K562 (cell line): Measurements from ENCODE around the gene STUM. TPM values are rescaled to one million over a fixed set of nuclear protein-coding genes. Genes with fewer than 3 reads are reported as not detected.

Experiments
- ATAC-seq: fragments of 200-7000 bp; cut with Tn5 transposase; 3 replicates; pipeline ENCODE4 v1.9.1; 2020; ENCODE audit warnings: moderate library complexity
- BruUV-seq: library from RNA; stranded (reverse); fragments of 400-500 nt; replicated peaks from 2 replicates; lab custom pipeline; 2021; lab: Mats Ljungman, UMichigan
- CTCF ChIA-PET: fragments of 300-600 bp; formaldehyde crosslinking; extraction: SDS; loops from one replicate; lab custom pipeline; 2021; ENCODE audit warnings: low intra/inter-chr PET ratio; lab: Yijun Ruan, JAX
- POLR2A ChIA-PET: fragments of 300-600, 350-650 bp; sonication (Branson Sonifier 250); formaldehyde crosslinking; extraction: SDS; loops from one replicate; lab custom pipeline; 2021; ENCODE audit warnings: antibody characterized with exemption, inconsistent platforms; lab: Yijun Ruan, JAX
- DNase-seq, 4 experiments: peaks; one replicate each; pipeline versions ENCODE4 v3.0.0 to v3.0.0-alpha.2; 2011 to 2018; ENCODE audit warnings: low spot score in 3 of 4, mixed read lengths in 3 of 4; ENCODE audit errors: extremely low read depth in 1 of 4
- FAIRE-seq: peaks from 2 replicates; lab custom pipeline; 2011; peaks lifted over from hg19 to GRCh38; lab: Jason Lieb, UNC
- H2AFZ ChIP-seq: 2 replicates; pipeline ENCODE4 v1.6.0; 2011; ENCODE audit warnings: low read depth, low read length, control low read depth, inconsistent platforms
- H3K27ac ChIP-seq: fragments of 200-600 bp; 3 replicates; pipeline ENCODE4 v1.8.0; 2011; ENCODE audit warnings: low read depth, mild to moderate bottlenecking, control low read depth, inconsistent platforms, low read length, moderate library complexity, mixed read lengths; ENCODE audit errors: extremely low read depth
- H3K27me3 ChIP-seq, 2 experiments: fragments of 300-600 bp in 1 of 2; 2 replicates in 1 of 2; 3 replicates in 1 of 2; pipeline versions ENCODE4 v1.6.0 to v1.8.0; 2011; ENCODE audit warnings: inconsistent platforms in 2 of 2, low read length in 2 of 2, mild to moderate bottlenecking in 1 of 2, mixed read lengths in 1 of 2, moderate library complexity in 1 of 2; ENCODE audit not compliant: control insufficient read depth in 2 of 2, insufficient read depth in 2 of 2
- H3K36me3 ChIP-seq: fragments of 300-600 bp; 3 replicates; pipeline ENCODE4 v1.8.0; 2011; ENCODE audit warnings: mild to moderate bottlenecking, low read length, inconsistent platforms; ENCODE audit not compliant: control insufficient read depth, insufficient read depth
- H3K4me1 ChIP-seq, 2 experiments: fragments of 200-600 bp in 1 of 2; replicated peaks in 1 of 2; 2 replicates in 1 of 2; 3 replicates in 1 of 2; pipeline versions ENCODE4 v1.5.1 to v1.8.0; 2011; ENCODE audit warnings: inconsistent platforms in 2 of 2, low read length in 2 of 2, mild to moderate bottlenecking in 1 of 2, mixed read lengths in 1 of 2, moderate library complexity in 1 of 2; ENCODE audit not compliant: control insufficient read depth in 2 of 2, insufficient read depth in 2 of 2
- H3K4me2 ChIP-seq: 2 replicates; pipeline ENCODE4 v1.6.1; 2011; ENCODE audit warnings: low read length, control low read depth, inconsistent platforms, mixed read lengths; ENCODE audit not compliant: insufficient read depth
- H3K4me3 ChIP-seq: fragments of 200-600 bp; sonication (generic), shearing (Covaris generic); 2 replicates; pipeline ENCODE4 v1.5.1; 2016; ENCODE audit warnings: control low read depth, inconsistent platforms
- H3K79me2 ChIP-seq: fragments of 200-600 bp; 3 replicates; pipeline ENCODE4 v1.8.0; 2011; ENCODE audit warnings: low read length, inconsistent platforms; ENCODE audit not compliant: control insufficient read depth, insufficient read depth
- H3K9ac ChIP-seq, 2 experiments: 2 replicates each; pipeline versions ENCODE4 v1.6.0 to v1.6.1; 2011; ENCODE audit warnings: low read depth in 2 of 2, low read length in 2 of 2, control low read depth in 1 of 2, inconsistent platforms in 1 of 2, mild to moderate bottlenecking in 1 of 2, mixed read lengths in 1 of 2; ENCODE audit not compliant: insufficient read depth in 1 of 2
- H3K9me1 ChIP-seq: one replicate; pipeline ENCODE4 v1.6.0; 2011; ENCODE audit warnings: inconsistent platforms, mild to moderate bottlenecking, low read length, moderate library complexity; ENCODE audit not compliant: control insufficient read depth, insufficient read depth
- H3K9me3 ChIP-seq: replicated peaks from 2 replicates; pipeline ENCODE4 v1.5.1; 2011; ENCODE audit warnings: low read depth, low read length, inconsistent platforms; ENCODE audit not compliant: control insufficient read depth, insufficient read depth
- H4K20me1 ChIP-seq: replicated peaks from 2 replicates; pipeline ENCODE4 v1.6.1; 2011; ENCODE audit warnings: low read length, inconsistent platforms, mixed read lengths; ENCODE audit not compliant: control insufficient read depth, insufficient read depth
- MTF1 ChIP-seq: fragments of 250-450 bp; sonication (Bioruptor Pico); IDR thresholded peaks from 2 replicates; pipeline ENCODE4 v1.9.0; 2021; ENCODE audit warnings: moderate library complexity, mild to moderate bottlenecking, inconsistent platforms, borderline replicate concordance
- ZBTB7A ChIP-seq: IDR thresholded peaks from 2 replicates; pipeline ENCODE4 v1.6.1; 2011; ENCODE audit warnings: low read depth, mild to moderate bottlenecking, low read length, moderate library complexity, borderline replicate concordance; ENCODE audit not compliant: control insufficient read depth
- ZNF282 ChIP-seq: sonication (generic); formaldehyde crosslinking; IDR thresholded peaks from 2 replicates; pipeline ENCODE4 v1.8.1; 2023; ENCODE audit warnings: missing genetic modification reagents
- in situ Hi-C: fragments of 300-500 bp; cut with MboI; formaldehyde crosslinking; loops from 4 replicates; pipeline ENCODE4 v1.15.0; 2018; ENCODE audit warnings: inconsistent platforms, mixed read lengths
- intact Hi-C: fragments of 100-400 bp; cut with micrococcal nuclease; formaldehyde crosslinking; loops from 2 replicates; pipeline ENCODE4 v1.14.2; 2022
- polyA plus RNA-seq, 8 experiments: library from polyadenylated mRNA; depleted of rRNA in 4 of 8; stranded (reverse) in 5 of 8; unstranded in 3 of 8; fragments of >200 nt; fragmentation: Nextera tagmentation in 2 of 8; fragmentation: Illumina TruSeq in 1 of 8; extraction: Ambion mirVana in 2 of 8; extraction: Trizol in 1 of 8; gene quantifications; 2 replicates each; pipeline versions ENCODE4 v1.2.1 to v1.2.3, GENCODE V29; 2011 to 2014; ENCODE audit warnings: inconsistent platforms in 1 of 8, missing spikeins in 1 of 8
- total RNA-seq, 7 experiments: library from RNA; depleted of rRNA in 6 of 7; stranded (reverse); fragments of >200 nt in 6 of 7; fragmentation: Illumina TruSeq in 2 of 7; extraction: Trizol in 2 of 7; gene quantifications; 2 replicates each; pipeline versions ENCODE4 v1.2.1 to v1.2.3, GENCODE V29; 2011 to 2021; ENCODE audit warnings: low replicate concordance in 1 of 7
- TF ChIP-seq, protein P1 (sequence below): fragments of 450-650 bp; IDR thresholded peaks from one replicate; pipeline ENCODE4 v1.6.1; 2018; ENCODE audit warnings: mild to moderate bottlenecking, moderate library complexity; ENCODE audit not compliant: partially characterized antibody

Gene STUM
- total and polyA plus RNA-seq, 9 of the 15 experiments (the other 6 are each of a cell fraction or from before 2014, with no cell fraction given): not detected

DNA sequence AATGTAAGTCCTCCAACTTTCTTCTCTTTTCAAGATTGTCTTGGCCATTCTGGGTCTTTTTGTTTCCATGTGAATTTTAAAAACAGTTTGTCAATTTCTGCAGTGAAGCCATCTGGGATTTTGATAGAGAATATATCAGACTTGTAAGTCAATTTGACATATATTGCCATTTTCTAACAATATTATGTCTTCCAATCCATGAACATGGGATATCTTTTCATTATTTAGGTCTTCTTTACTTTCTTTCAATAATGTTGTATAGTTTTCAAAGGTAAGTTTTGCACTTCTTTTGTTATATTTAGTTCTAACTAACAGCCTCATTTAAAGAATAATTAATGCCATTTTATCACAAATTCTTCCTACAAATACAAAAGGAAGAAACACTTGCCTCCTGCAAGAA is 73.4 kb downstream of the STUM start:
- no peak for FAIRE-seq
- intact Hi-C loops: loop anchor here (5.0 kb wide), 1 partner anchor 430 kb away; no protein-coding TSS in a partner anchor
- no peak for TF ChIP-seq ZNF282 (CRISPR knock-in tag)
- TF ChIP-seq, protein P1, sequence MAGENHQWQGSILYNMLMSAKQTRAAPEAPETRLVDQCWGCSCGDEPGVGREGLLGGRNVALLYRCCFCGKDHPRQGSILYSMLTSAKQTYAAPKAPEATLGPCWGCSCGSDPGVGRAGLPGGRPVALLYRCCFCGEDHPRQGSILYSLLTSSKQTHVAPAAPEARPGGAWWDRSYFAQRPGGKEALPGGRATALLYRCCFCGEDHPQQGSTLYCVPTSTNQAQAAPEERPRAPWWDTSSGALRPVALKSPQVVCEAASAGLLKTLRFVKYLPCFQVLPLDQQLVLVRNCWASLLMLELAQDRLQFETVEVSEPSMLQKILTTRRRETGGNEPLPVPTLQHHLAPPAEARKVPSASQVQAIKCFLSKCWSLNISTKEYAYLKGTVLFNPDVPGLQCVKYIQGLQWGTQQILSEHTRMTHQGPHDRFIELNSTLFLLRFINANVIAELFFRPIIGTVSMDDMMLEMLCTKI: no peak
- no peak for TF ChIP-seq ZBTB7A
- TF ChIP-seq MTF1 (CRISPR knock-in tag): no peak
- TF ChIP-seq, all 486 proteins: peak for 0
- ChIA-PET POLR2A (no interaction called here), CTCF (no interaction called here)
- Histone ChIP-seq H3K27me3 (peaks cover 4 to 34% of the 10 kb centered on the region in 2 experiments; a peak in 3 of 5 replicates), H3K9me1 (no peaks in the 10 kb centered on the region), H3K4me3 (no peak overlapping the region), H3K79me2 (no peaks in the 10 kb centered on the region), H3K9ac (no peak overlapping the region), H3K4me1 (no peaks in the 10 kb centered on the region), H3K9me3 (peaks cover 2% of the 10 kb centered on the region), H3K36me3 (no peaks in the 10 kb centered on the region), H3K4me2 (no peak overlapping the region), H3K27ac (no peak overlapping the region), H4K20me1 (no peaks in the 10 kb centered on the region), H2AFZ (no peak overlapping the region)
- in situ Hi-C loops: no loop called here
- DNase-seq (no peak), ATAC-seq (no peak)
- BruUV-seq: no TSS peak
